Measurements from ENCODE around the gene TSHZ2.

TSHZ2 gene

DNA sequence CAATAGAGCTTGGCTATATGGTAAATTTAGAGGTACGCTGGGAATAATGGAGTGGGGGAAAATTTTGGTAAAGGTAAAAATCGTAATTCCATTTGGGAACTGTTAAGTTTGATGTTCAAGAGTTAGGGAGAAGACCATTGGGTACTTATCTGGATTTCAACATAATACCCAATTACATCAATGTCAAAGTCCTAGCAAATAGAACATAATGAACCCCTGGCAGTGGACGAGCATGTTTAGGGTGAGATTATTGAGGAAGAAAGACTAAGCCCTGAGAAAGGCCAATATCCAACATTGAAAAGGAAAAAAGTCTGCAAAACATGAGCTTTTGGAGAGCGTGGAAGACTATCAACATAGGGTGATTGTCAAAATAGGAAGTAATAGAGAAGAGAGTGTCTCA, 106.6 kb downstream of the TSHZ2 start:
- TF ChIP-seq POLR2AphosphoS5 (IDR thresholded peaks at IDR 0.05; ENCODE audit: low read depth, low read length), result no peak
- no peak for TF ChIP-seq REST (IDR thresholded peaks at IDR 0.05; ENCODE audit: insufficient read depth in 1 of 2, low read depth in 2 of 2, low read length in 2 of 2)
- no peak for TF ChIP-seq FOXP2 (optimal IDR thresholded peaks at IDR 0.05; ENCODE audit: borderline replicate concordance, extremely low read depth, extremely low read length, insufficient read depth)
- TF ChIP-seq TAF1 (IDR thresholded peaks at IDR 0.05; ENCODE audit: borderline replicate concordance, insufficient read depth, low read length), result no peak
- no peak for TF ChIP-seq SIN3A (IDR thresholded peaks at IDR 0.05; ENCODE audit: borderline replicate concordance, insufficient read depth, low read length)

DNA sequence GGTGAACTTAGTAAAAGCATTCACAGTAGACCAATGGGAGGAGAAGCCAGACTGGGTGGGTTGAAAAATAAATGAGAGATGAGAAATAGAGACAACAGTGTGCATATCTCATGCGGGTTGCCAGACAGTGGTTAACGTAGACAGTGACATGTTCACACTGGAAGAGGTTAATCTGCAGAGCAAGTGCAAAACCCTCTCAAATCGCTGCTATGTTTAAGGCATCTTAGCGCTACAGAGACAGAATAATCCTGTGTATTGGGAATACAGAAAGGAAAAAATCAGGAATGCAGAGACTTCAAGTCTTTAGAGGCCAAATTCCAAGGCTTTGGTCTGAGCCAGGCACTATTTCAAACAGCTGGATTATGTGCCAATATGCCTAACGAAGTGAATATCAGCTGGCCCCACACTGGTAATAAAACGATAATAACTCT, 107.1 kb downstream of the TSHZ2 start:
- TF ChIP-seq SIN3A (IDR thresholded peaks at IDR 0.05; ENCODE audit: borderline replicate concordance, insufficient read depth, low read length) (no peak), TAF1 (IDR thresholded peaks at IDR 0.05; ENCODE audit: borderline replicate concordance, insufficient read depth, low read length) (no peak), POLR2AphosphoS5 (IDR thresholded peaks at IDR 0.05; ENCODE audit: low read depth, low read length) (no peak), FOXP2 (optimal IDR thresholded peaks at IDR 0.05; ENCODE audit: borderline replicate concordance, extremely low read depth, extremely low read length, insufficient read depth) (no peak), REST (IDR thresholded peaks at IDR 0.05; ENCODE audit: insufficient read depth in 1 of 2, low read depth in 2 of 2, low read length in 2 of 2) (no peak)

- no peak for TF ChIP-seq REST (IDR thresholded peaks at IDR 0.05; ENCODE audit: insufficient read depth in 1 of 2, low read depth in 2 of 2, low read length in 2 of 2)
- no peak for TF ChIP-seq TAF1 (IDR thresholded peaks at IDR 0.05; ENCODE audit: borderline replicate concordance, insufficient read depth, low read length)
- no peak for TF ChIP-seq FOXP2 (optimal IDR thresholded peaks at IDR 0.05; ENCODE audit: borderline replicate concordance, extremely low read depth, extremely low read length, insufficient read depth)
- no peak for TF ChIP-seq SIN3A (IDR thresholded peaks at IDR 0.05; ENCODE audit: borderline replicate concordance, insufficient read depth, low read length)
- no peak for TF ChIP-seq POLR2AphosphoS5 (IDR thresholded peaks at IDR 0.05; ENCODE audit: low read depth, low read length)
These were observed 107.9 kb downstream of the TSHZ2 start for GRCh38 chr20:53079828-53080686.

DNA sequence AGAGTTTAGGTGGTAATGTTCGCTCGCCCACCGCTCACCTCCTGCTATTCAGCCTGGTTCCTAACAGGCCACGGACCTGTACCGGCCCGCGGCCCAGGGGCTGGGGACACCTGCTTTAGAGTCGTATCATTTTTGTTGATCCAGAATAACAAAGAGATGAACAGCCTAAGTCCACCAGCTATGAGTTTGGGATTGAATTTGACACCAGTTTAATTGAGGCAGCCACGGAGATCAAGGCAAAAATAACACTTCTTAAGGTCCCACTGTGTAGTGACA, 108.5 kb downstream of the TSHZ2 start:
- TF ChIP-seq POLR2AphosphoS5 (IDR thresholded peaks at IDR 0.05; ENCODE audit: low read depth, low read length) (no peak), FOXP2 (optimal IDR thresholded peaks at IDR 0.05; ENCODE audit: borderline replicate concordance, extremely low read depth, extremely low read length, insufficient read depth) (no peak), REST (IDR thresholded peaks at IDR 0.05; ENCODE audit: insufficient read depth in 1 of 2, low read depth in 2 of 2, low read length in 2 of 2) (no peak), SIN3A (IDR thresholded peaks at IDR 0.05; ENCODE audit: borderline replicate concordance, insufficient read depth, low read length) (no peak), TAF1 (IDR thresholded peaks at IDR 0.05; ENCODE audit: borderline replicate concordance, insufficient read depth, low read length) (no peak)

Measured in PFSK-1 (cell line).